Stimulated activated CD4-positive, alpha-beta T cell treated with anti-CD3 and anti-CD28 coated beads, TNF-alpha, amount 100 ng/mL, for 24 hours (primary cell): ENCODE data around the gene LGI2.

Experiments
- DNase-seq, 3 experiments: peaks; one replicate each; pipeline ENCODE4 v3.0.0-alpha.2; 2020; ENCODE audit warnings: low read depth in 3 of 3

The LGI2 gene

GRCh38 chr4:24966076-24966475 is 64.7 kb downstream of the LGI2 start:
- no peak for DNase-seq

- no peak for DNase-seq
These were observed 65.1 kb downstream of the LGI2 start for GRCh38 chr4:24965627-24966026.

- DNase-seq: no peak
These were observed 67.5 kb downstream of the LGI2 start for GRCh38 chr4:24963277-24963676.

GRCh38 chr4:24957886-24958285 is 72.9 kb downstream of the LGI2 start:
- DNase-seq: no peak

GRCh38 chr4:24956763-24957162 is 74.0 kb downstream of the LGI2 start:
- DNase-seq: no peak

GRCh38 chr4:24956091-24956490 is 74.7 kb downstream of the LGI2 start:
- DNase-seq: no peak

- DNase-seq: no peak
These were observed 78.1 kb downstream of the LGI2 start for GRCh38 chr4:24952667-24953066.

- DNase-seq: no peak
These were observed 80.8 kb downstream of the LGI2 start for GRCh38 chr4:24949970-24950369.
